Panc1 (cell line): Measurements from ENCODE around the gene TMEM130.

Experiments
- CTCF ChIP-seq: fragments of 450-650 bp; IDR thresholded peaks from 2 replicates; pipeline ENCODE4 v1.5.1; 2017; ENCODE audit warnings: mild to moderate bottlenecking
- POLR2AphosphoS5 ChIP-seq: IDR thresholded peaks from 2 replicates; pipeline ENCODE4 v1.6.1; 2012; ENCODE audit warnings: mild to moderate bottlenecking, low read depth, low read length, moderate library complexity
- REST ChIP-seq, 2 experiments: IDR thresholded peaks; 2 replicates each; pipeline ENCODE4 v1.6.1; 2011 to 2012; ENCODE audit warnings: low read depth in 2 of 2, control low read depth in 1 of 2, low read length in 1 of 2, mild to moderate bottlenecking in 1 of 2, moderate library complexity in 1 of 2; ENCODE audit not compliant: insufficient read depth in 1 of 2
- SIN3A ChIP-seq: IDR thresholded peaks from 2 replicates; pipeline ENCODE4 v1.6.1; 2012; ENCODE audit warnings: low read depth, mild to moderate bottlenecking, low read length, moderate library complexity, borderline replicate concordance; ENCODE audit not compliant: insufficient read depth
- TCF7L2 ChIP-seq: IDR thresholded peaks from 2 replicates; pipeline ENCODE4 v1.6.1; 2011; ENCODE audit warnings: mild to moderate bottlenecking, low read depth, low read length, inconsistent platforms

GRCh38 chr7:98837630-98837972 is 32.2 kb downstream of the TMEM130 start:
- no peak for TF ChIP-seq CTCF
- no peak for TF ChIP-seq POLR2AphosphoS5
- TF ChIP-seq REST (IDR thresholded peaks at IDR 0.05; ENCODE audit: insufficient read depth in 1 of 2, low read depth in 2 of 2, low read length in 1 of 2) = no peak
- no peak for TF ChIP-seq SIN3A
- TF ChIP-seq TCF7L2 = no peak
